IPS-18c (cell line): ENCODE results near the gene LEFTY1.

Experiments used
- H3K4me3 ChIP-seq: 2 replicates; pipeline ENCODE4 v1.7.0; 2013; ENCODE audit warnings: low read depth, mild to moderate bottlenecking, low read length, moderate library complexity; ENCODE audit not compliant: insufficient read depth
- H3K9me3 ChIP-seq: one replicate; pipeline ENCODE4 v1.6.1; 2013; ENCODE audit warnings: mild to moderate bottlenecking, low read length, moderate library complexity; ENCODE audit not compliant: control insufficient read depth, insufficient read depth

Gene LEFTY1

GRCh38 chr1:225866061-225866837 lies 22.7 kb downstream of the LEFTY1 start:
- Histone ChIP-seq H3K4me3 (no peak overlapping the region), H3K9me3 (no peaks in the 10 kb centered on the region)

GRCh38 chr1:225865514-225865913 lies 23.4 kb downstream of the LEFTY1 start:
- Histone ChIP-seq H3K9me3 (no peaks in the 10 kb centered on the region), H3K4me3 (no peak overlapping the region)

- no peak overlapping the region for H3K4me3 ChIP-seq
- no peaks in the 10 kb centered on the region for H3K9me3 ChIP-seq
Observed at GRCh38 chr1:225863167-225863566, 25.8 kb downstream of the LEFTY1 start.

DNA sequence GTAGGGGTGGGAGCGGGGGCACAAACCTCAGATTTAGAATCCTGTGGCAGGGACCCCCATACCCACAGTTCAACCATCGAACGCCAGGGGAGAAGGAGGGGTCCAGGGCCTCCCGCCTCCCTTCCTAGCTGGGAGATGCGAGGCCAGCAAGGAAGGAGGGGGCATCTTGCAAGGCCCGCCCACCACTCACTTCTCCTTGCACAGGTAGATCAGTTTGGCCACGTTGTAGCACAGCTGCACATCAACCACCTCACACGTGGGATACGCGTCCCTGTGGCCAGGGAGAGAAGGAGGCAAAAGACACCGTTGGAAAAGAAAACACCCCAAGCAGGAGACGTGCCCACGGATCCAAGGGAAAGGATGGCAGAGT lies 26.4 kb downstream of the LEFTY1 start:
- H3K9me3 ChIP-seq: no peaks in the 10 kb centered on the region

DNA sequence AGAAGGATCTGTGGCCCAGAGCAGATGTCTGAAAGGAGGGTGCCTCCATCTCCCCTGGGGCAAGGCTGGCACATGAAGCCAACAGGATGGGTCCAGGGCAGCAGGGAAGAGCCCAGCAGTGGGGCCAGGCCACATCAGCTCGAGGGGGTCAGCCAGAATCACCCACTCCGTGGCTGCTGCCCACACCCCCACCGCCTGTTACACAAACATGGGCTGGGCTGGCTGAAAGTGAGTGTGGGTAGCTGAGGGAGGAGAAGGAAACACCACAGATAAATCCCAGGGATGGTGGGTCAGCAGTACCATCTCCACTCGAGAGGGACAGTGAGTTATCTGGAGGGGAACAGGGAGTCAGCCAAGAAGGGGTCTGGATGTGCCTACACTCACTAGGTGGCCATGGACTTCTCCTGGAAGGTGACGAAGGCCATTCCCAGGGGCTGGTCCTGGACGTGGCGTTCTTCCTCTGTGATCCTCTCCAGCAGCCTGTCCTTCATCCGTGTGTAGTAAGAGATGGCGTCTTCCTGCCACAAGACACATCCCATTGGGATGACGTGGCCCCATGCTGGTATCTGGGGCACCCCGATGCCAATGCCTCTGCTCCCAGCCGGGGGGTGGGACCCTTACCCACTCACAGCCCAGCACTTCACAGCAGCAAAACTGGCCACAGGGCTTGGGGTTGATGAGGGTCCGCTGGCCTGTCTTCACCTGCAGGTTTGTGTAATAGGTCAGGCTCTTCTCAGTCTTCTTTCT lies 26.9 kb downstream of the LEFTY1 start:
- no peak overlapping the region for H3K4me3 ChIP-seq
- H3K9me3 ChIP-seq: no peaks in the 10 kb centered on the region

More for the DNA sequence above, 26.4 kb downstream of the LEFTY1 start:
- H3K4me3 ChIP-seq: no peak overlapping the region

DNA sequence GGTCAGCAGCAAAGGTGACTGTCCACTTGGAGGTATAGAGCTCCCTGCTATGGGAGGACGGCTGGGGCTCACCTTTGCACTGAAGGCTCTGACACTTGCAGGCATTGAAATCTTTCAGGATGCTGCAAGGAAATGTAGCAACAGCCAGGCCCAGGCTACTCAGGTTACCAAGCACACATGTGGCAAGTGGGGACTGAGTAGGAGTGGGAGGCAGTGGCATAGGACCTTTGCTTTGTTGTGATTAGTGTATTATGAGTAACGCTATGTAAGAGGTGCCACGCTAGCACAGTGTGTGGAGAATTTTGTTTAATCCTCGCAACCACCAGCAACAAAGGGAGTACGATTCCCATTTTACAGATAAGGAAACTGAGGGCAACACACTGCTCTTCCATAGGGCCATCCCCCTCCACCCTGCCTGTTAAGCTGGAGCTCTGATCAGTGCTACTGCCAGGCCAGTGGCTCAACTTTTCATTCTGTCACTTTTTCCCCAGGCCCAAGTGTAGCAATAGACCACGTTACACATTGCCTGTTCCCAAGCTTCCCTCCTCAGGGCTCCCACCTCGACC lies 28.0 kb downstream of the LEFTY1 start:
- Histone ChIP-seq H3K4me3 (no peak overlapping the region), H3K9me3 (peaks cover 2% of the 10 kb centered on the region)

DNA sequence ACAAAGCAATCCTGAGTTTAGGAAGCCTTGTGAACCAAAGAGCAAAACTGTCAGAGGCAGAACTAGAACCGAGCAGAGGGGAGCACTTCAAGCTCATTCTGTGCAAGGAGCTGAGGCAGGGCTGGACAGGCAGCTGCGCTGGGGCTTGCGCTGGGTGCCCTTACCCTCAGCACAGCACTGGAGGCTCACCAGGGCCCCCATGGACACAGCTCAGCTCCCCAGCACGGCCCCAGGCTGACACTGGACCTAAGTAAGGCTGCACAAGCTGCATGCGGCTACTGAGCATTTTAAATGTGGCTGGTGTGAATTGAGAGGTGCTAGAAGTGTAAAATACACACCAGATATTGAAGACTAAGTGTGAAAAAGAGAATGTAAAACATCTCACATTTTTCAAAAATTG lies 28.8 kb downstream of the LEFTY1 start:
- Histone ChIP-seq H3K4me3 (no peak overlapping the region), H3K9me3 (peaks cover 2% of the 10 kb centered on the region)

- Histone ChIP-seq H3K9me3 (peaks cover 2% of the 10 kb centered on the region), H3K4me3 (no peak overlapping the region)
Observed at GRCh38 chr1:225859151-225859550, 29.8 kb downstream of the LEFTY1 start.

GRCh38 chr1:225857256-225857655 lies 31.7 kb downstream of the LEFTY1 start:
- no peak overlapping the region for H3K4me3 ChIP-seq
- H3K9me3 ChIP-seq: peaks cover 2% of the 10 kb centered on the region

DNA sequence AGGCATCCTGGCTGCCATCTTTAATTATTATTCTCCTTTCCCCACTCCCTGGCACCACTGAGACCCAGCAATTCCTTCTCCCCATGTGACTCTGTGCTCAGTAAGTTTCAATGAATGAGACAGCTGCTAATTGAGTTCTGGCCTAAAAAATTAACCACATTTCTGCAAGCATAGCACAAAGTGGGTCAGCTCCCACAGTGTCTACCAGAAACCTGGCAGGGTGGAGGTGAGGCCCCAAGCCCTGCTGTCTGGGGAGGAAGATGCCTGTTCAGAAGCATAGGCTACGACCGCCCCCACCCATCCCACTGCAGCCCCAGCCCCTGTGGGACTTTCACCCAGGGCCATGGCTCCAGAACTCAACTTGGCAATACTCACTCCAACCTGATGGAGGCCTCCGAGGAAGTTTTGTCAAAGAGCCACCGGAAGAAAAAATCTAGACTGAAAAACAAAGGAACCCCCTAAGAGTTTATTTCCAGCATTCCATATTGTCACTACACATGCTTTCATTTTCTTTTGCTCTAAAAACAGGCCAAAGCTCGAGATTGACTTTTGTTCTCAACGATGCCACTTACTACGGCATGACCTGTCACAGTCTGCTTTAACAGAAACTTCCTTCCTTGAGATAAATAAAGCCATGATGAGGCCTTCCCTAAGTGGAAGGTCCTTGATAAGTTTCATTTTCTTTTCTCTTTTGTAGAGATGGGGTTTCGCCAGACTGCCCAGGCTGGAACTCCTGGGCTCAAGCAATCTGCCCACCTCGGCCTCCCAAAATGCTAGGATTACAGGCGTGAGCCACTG lies 33.2 kb downstream of the LEFTY1 start:
- H3K9me3 ChIP-seq: peaks cover 5% of the 10 kb centered on the region
- no peak overlapping the region for H3K4me3 ChIP-seq

DNA sequence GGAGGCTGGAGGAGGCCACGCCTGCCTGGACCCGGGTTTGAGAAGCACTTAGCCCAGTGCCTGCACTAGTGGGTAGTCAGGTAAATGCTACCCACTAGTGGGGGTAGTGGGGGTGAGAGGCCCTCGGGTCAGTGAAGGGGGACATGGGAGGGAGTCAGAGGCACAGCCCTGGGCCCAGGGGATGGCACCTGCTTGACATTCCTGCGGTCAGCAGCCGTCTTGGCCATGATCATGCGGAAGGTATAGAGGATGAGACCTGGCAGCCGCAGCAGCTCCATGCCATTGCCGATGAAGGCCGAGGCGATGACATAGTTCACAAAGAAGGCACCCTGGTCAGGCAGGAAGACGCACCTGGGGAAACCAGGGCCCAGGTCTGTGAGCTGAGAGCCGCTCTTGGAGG lies 35.5 kb downstream of the LEFTY1 start:
- Histone ChIP-seq H3K4me3 (no peak overlapping the region), H3K9me3 (peaks cover 7% of the 10 kb centered on the region)

GRCh38 chr1:225852413-225853124 lies 36.4 kb downstream of the LEFTY1 start:
- H3K4me3 ChIP-seq: no peak overlapping the region
- peaks cover 7% of the 10 kb centered on the region for H3K9me3 ChIP-seq

GRCh38 chr1:225851805-225852204 lies 37.1 kb downstream of the LEFTY1 start:
- Histone ChIP-seq H3K9me3 (peaks cover 7% of the 10 kb centered on the region), H3K4me3 (no peak overlapping the region)

DNA sequence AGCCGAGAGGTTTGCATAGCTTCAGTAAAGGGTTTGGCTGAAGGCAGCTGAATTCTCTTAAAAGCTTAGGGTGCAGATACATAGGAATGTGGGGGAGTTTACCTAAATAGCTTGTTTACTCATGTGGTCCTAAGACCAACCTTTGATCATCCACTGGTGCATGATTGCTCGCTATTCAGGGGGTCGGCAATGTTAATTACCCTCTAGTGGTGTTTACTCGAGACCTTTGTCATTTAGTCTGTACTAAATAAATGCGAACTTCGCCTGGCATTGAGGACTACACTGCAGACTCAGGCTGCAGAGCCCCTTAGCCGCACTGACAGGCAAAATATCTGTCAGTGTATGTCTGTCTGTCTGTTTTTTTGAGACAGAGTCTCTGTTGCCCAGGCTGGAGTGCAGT lies 38.6 kb downstream of the LEFTY1 start:
- Histone ChIP-seq H3K9me3 (peaks cover 5% of the 10 kb centered on the region), H3K4me3 (no peak overlapping the region)

DNA sequence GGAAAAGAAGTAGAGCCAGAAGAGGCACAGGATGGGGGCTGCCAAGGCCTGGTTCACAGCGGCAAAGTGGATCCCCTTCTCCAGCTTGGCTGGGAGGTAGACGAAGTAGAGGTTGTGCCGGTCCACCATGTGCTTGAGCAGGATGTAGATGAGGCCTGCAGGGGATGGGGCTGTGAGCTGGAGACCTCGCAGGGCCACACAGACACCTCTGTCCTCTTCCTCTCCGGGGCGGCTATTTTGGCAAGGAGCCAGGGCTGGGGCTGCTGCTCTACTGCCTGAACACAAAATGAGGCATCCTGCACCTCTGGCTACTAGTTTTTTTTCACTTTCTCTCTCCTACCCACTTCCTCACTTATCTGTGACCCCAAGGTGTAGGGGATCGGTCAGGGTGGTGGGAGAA lies 39.0 kb downstream of the LEFTY1 start:
- peaks cover 5% of the 10 kb centered on the region for H3K9me3 ChIP-seq
- H3K4me3 ChIP-seq: no peak overlapping the region

DNA sequence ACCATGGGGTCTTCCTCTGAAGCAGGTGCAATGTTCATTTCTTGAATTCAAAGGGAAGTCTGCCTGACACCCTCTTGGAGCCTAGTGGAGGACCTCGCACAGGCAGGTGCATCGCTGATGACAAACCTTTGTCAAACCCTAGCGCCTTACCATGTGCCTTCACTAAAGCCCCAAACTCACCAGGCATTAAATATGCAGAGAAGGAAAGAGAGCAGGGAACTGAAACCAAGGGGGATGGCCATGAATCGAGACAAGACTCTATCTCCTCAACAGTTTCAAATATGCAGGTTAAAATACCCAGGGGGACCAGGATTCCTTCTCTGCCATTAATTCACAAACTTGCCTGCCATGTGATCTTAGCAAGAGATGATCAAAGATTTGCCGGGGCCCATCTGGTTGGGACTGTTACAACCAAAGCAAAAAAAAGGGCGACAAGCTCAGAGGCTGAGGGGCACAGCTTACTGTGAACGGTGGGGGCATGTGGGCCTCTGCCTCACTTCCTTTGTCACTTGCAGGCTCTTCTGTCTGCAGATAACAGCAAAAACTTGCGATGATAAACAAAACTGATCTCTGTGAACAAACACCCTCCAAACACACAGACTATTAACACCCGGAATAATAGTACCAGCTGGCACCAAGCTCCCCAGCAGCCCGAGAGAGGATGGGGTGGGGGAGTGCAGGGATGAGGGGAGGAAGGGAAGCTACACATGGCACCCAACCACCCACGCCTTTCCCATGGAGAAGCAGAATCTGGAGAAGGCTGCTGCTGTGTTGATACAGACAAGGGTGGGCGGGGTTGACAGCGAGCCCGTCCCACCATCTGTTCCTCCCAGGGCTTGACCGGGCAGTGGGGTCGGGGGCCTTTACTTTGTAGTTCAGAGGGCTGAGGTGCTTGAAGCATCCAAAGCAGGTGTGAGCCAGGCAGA lies 40.7 kb downstream of the LEFTY1 start:
- no peak overlapping the region for H3K4me3 ChIP-seq
- H3K9me3 ChIP-seq: peaks cover 5% of the 10 kb centered on the region
